ENCODE results near the gene PSMB8. TPM values are rescaled to one million over a fixed set of nuclear protein-coding genes. Genes with fewer than 3 reads are reported as not detected.

Gene PSMB8
- total and polyA plus RNA-seq, 2 of the 4 experiments (the other 2 are of a cell fraction): 31.6 to 33.3 TPM

DNA sequence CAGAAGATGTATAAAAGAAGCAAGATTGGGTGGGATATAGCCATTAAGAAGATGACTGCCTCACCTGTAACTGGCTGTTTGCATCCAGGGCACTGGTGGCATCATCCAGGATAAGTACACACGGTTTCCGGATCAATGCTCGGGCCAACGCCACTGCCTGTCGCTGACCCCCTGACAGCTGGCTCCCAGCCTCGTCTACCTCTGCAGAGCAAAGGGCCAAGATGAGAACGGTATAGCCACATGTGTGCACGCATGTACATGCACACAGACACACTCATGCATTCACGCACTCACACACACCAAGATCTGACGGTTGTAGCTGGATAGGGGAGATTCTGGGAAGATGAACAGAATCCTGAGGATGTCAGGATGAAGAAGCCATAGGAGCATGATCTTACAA, 3.2 kb upstream of the PSMB8 start:
- Histone ChIP-seq H2BK120ac (ENCODE audit: low read depth, low read length) (no peak overlapping the region), H3K23ac (ENCODE audit: low read depth, low read length) (no peak overlapping the region), H2BK5ac (ENCODE audit: low read depth, low read length, poor library complexity, severe bottlenecking) (no peak overlapping the region), H2BK15ac (ENCODE audit: low read depth, low read length) (no peak overlapping the region), H4K8ac (ENCODE audit: low read depth in 2 of 2, low read length in 2 of 2) (no peak overlapping the region), H3K27me3 (ENCODE audit: control insufficient read depth, insufficient read depth, low read length) (no peaks in the 10 kb centered on the region), H3K9ac (ENCODE audit: low read depth, low read length) (no peak overlapping the region), H3K27ac (ENCODE audit: insufficient read depth, low read length) (no peak overlapping the region), H4K20me1 (ENCODE audit: insufficient read depth, low read length) (no peaks in the 10 kb centered on the region), H4K91ac (ENCODE audit: insufficient read depth, low read depth, low read length) (no peak overlapping the region), H3K79me1 (ENCODE audit: low read depth in 1 of 2, low read length in 2 of 2) (peaks cover 2 to 46% of the 10 kb centered on the region in 2 experiments), H3K4ac (ENCODE audit: low read depth, low read length) (no peak overlapping the region), H3K56ac (ENCODE audit: extremely low read depth, insufficient read depth, low read length) (no peak overlapping the region), H3K4me3 (ENCODE audit: insufficient read depth, low read depth, low read length) (no peak overlapping the region), H3K9me3 (ENCODE audit: control insufficient read depth, insufficient read depth, low read length) (no peaks in the 10 kb centered on the region), H2AFZ (replicated peaks; ENCODE audit: low read length, poor library complexity) (no peak overlapping the region), H2BK20ac (ENCODE audit: low read depth, low read length) (no peak overlapping the region), H3K18ac (ENCODE audit: low read depth, low read length) (no peak overlapping the region), H2AK5ac (ENCODE audit: low read depth, low read length) (no peak overlapping the region), H3K14ac (replicated peaks; ENCODE audit: low read depth, low read length) (no peak overlapping the region), H4K5ac (ENCODE audit: low read depth, low read length) (no peak overlapping the region), H3K9me1 (ENCODE audit: insufficient read depth, low read length) (peaks cover 23% of the 10 kb centered on the region), H3K4me1 (ENCODE audit: control insufficient read depth, insufficient read depth, low read length) (peaks cover 2% of the 10 kb centered on the region; the same call in 1 of the 2 replicates), H3K36me3 (ENCODE audit: control insufficient read depth, insufficient read depth, low read length) (peaks cover 34% of the 10 kb centered on the region), H2AK9ac (replicated peaks; ENCODE audit: low read depth, low read length, poor library complexity) (no peak overlapping the region), H3K4me2 (ENCODE audit: low read depth, low read length) (no peak overlapping the region)
- ATAC-seq (ENCODE audit: low read depth) (no peak), DNase-seq (no peak)
- intact Hi-C loops (cut with micrococcal nuclease) (no loop called here), dilution Hi-C loops (cut with HindIII; ENCODE audit: low sequenced_read_pairs, unreplicated experiment) (no loop called here), in situ Hi-C loops (cut with MboI; ENCODE audit: low sequenced_read_pairs) (no loop called here)
- no TSS peak for BruUV-seq (replicated peaks)
- 100% methylated on average over 5 of the region's 10 CpGs; no CpG with 5 or more reads in 1 of the 2 experiments for WGBS, 2 experiments (ENCODE audit: extremely low coverage in 2 of 2, insufficient read length in 1 of 2)
- TF ChIP-seq, protein P1, sequence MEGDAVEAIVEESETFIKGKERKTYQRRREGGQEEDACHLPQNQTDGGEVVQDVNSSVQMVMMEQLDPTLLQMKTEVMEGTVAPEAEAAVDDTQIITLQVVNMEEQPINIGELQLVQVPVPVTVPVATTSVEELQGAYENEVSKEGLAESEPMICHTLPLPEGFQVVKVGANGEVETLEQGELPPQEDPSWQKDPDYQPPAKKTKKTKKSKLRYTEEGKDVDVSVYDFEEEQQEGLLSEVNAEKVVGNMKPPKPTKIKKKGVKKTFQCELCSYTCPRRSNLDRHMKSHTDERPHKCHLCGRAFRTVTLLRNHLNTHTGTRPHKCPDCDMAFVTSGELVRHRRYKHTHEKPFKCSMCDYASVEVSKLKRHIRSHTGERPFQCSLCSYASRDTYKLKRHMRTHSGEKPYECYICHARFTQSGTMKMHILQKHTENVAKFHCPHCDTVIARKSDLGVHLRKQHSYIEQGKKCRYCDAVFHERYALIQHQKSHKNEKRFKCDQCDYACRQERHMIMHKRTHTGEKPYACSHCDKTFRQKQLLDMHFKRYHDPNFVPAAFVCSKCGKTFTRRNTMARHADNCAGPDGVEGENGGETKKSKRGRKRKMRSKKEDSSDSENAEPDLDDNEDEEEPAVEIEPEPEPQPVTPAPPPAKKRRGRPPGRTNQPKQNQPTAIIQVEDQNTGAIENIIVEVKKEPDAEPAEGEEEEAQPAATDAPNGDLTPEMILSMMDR (conservative IDR thresholded peaks at IDR 0.05; ENCODE audit: low read depth, low read length): no peak
- TF ChIP-seq NFE2L2 (IDR thresholded peaks at IDR 0.05; ENCODE audit: low read depth, low read length) (no peak), RAD21 (IDR thresholded peaks at IDR 0.05; ENCODE audit: low read length) (no peak), RFX5 (IDR thresholded peaks at IDR 0.05; ENCODE audit: low read depth, low read length) (no peak), POLR2A (IDR thresholded peaks at IDR 0.05; ENCODE audit: low read depth, low read length) (no peak), MAZ (IDR thresholded peaks at IDR 0.05; ENCODE audit: borderline replicate concordance, low read depth, low read length) (no peak)
- CTCF ChIA-PET: no interaction called here
- POLR2A ChIA-PET (ENCODE audit: unreplicated experiment): no interaction called here

Data from IMR-90 (cell line).